GM21576 (cell line): Measurements from ENCODE around the gene AP1B1.
"Not testable (repeated sequence)": the region's sequence is repeated elsewhere in the genome, so short reads cannot be mapped to it uniquely, and the experiment has no call there.

ENCODE experiments used
- ATAC-seq: cut with Tn5 transposase; IDR thresholded peaks from one replicate; pipeline ENCODE4 v1.9.1; 2021; ENCODE audit warnings: mild to moderate bottlenecking, moderate library complexity; ENCODE audit not compliant: unreplicated experiment

The AP1B1 gene

DNA sequence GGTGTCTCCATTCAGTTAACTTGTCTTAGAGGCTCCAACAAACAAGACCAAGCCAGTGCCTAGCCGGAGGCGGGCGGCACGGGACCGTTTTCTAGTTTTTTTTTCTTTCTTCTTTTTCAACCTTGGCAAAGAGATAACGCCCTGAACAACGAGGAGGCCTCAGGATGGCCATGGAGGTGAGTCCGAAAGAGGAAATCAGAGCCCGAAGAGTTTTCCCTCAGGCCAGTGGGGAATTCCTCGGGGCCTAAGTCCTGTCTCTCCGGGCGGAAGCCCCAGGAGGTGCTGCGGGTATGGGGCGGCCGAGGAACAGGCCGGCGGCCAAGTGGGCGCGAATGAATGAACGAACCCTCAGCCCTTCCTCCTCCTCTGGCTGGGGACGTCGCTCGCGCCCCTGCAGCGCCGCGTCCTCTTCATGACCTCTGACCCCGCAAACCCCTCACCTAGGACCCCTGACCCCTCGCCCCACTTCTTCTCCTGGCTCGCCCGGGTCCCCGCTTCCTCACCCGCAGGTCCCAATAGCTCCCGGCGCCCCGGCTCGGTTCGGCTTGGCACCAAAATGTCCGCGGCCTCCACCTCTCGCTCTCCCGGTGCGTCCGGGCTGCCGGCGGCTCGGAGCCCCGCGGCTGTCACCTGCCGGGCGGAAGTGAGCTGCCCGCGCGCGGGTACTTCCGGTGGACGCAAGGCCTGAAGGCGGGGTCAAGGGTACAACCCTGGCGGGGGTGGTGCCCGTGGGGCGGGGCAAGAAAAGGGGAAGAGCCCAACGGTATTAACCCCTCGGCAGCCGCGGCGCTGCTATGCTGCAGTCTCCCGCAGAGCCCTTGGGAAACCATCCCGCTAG, at the start of gene AP1B1:
Gene AP1B1, minus strand, starts transcription at position 650 of the 838 bp plus-strand sequence. CDS start 21,327 bp downstream, outside the sequence.
- ATAC-seq: peak; percentile 66

DNA sequence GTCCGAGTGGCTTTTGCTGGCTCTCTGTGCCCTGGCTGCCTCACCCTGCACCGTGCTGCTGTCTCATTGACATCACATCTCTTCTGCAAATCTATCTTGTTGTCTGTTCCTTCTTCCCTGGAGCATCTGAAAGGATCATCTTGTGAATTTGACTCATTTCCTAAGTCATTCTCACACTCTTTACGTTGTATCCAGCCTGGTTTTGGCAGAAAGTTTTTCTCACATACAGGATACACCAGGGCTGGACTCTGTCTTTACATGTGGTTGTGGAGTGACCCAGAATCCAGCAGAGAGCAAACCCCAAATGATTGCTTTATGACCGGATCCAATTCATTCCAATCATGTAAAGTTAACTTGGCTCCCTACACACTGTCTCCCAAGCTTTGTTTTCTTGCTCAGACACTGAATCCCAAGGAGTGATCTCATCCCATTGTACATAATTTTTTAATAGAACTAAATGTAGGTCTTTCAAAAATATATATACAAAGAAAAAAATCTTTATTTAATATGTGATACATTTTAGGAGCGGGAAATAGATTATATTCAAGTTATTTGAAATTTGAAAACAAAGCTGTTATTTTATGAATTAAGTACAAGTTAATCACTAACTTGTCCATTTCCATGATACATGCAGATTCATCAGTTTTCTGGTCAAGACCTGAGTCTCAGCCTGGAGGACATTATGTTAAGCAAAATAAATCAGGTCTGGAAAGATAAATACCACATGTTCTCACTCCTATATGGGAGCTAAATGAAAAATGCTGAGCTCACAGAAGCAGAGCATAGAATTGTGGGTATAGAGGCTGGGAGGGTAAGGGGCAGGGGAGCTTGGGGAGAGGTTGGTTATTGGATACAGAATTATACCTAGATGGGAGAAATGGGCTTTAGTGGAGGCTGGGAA, 47.1 kb upstream of the AP1B1 start:
- ATAC-seq: no peak

DNA sequence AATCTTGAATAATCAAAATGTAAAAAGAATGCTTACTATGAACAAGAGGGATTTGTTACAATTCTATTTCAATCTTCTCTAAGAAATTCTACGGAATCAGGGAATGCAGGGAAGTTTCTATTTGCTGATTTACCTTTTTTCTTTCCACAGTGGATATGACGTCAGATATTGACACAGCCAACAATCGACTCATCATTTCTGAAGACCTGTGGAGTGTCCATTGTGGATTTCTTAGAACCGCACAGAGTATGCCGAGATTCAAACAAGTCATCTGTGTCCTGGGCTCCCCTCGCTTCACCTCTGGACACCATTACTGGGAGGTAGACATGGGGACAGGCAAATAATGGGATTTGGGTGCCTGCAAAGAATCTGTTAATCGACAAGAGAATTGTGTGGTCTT, 45.9 kb upstream of the AP1B1 start:
- ATAC-seq: no peak

DNA sequence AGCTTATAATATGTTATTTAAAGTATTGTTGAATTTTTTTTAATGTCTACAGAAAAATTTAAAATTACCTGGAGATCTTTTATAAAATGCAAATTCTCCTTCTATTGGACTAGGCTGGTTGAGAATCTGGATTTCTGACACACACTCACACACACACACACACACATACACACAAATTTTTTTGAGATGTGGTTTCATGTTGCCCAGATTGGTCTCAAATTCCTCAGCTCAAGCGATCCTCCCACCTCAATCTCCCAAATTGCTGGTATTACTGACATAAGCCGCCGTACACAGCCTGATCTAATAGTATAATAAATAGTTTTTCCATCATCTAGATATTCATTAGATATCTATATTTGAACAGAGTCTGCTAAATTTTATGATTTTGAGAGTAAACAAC, 45.5 kb upstream of the AP1B1 start:
- ATAC-seq: no peak

- ATAC-seq: no peak
Observed at GRCh38 chr22:29431986-29432385, 43.6 kb upstream of the AP1B1 start.

- no peak for ATAC-seq
Observed at GRCh38 chr22:29427176-29427760, 38.9 kb upstream of the AP1B1 start.

DNA sequence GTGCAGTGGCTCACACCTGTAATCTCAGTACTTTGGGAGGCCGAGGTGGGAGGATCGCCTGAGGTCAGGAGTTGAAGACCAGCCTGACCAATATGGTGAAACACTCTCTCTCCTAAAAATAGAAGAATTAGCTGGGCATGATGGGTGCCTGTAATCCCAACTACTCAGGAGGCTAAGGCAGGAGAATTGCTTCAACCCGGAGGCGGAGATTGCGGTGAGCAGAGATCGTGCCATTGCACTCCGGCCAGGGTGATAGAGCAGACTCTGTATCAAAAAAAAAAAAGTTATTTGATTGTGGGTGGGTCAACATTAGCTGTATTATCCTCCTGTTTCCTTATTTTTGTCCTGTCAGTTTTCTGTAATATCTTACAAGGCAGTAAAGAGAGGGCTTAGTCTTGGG, 38.1 kb upstream of the AP1B1 start:
- ATAC-seq: no peak

DNA sequence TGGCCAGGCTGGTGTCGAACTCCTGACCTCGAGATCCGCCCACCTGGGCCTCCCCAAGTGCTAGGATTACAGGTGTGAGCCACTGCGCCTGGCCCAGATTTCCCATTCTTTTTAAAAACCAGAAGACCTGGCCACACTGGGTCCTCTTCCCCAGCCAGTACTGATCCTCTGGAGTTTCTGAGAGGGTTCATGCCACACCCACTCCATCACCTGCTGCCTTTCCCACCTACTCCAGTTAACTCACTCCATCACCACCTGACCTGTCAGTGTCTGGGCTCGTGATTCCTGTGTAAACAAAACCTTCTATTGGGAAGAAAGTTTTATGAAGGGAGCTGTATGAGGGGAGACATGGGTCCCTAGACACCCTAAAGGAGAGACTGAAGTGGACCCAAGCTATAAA, 30.3 kb upstream of the AP1B1 start:
- not testable (repeated sequence) for ATAC-seq

DNA sequence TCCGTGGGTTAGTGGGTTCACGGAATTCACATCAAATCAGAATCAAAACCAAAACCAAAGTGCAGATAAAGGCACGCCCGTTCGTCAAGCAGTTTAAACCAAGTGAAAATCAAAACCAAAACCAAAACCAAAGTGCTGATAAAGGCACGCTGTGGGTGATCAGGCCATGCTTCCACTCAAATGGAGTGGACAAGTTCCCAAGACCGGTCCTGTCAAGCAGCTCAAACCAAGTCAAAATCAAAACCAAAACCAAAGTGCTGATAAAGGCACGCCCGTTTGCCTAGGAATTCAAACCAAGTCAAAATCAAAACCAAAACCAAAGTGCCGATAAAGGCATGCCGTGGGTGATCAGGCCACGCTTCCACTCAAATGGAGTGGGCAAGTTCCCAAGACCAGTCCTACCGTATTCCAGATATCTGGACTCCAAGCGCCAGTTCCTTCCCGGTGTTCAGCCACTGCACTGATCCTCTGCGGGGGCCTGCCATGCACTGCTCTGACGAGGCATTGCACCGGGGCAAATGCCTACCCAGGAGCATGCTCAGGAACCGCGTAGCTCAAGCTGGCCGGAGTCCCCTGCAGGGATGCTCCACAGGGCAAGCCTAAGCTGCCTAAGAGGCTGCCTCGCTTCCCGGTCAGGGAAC, 26.7 kb upstream of the AP1B1 start:
- not testable (repeated sequence) for ATAC-seq

- ATAC-seq: not testable (repeated sequence)
Observed at GRCh38 chr22:29412772-29413171, 24.4 kb upstream of the AP1B1 start.

DNA sequence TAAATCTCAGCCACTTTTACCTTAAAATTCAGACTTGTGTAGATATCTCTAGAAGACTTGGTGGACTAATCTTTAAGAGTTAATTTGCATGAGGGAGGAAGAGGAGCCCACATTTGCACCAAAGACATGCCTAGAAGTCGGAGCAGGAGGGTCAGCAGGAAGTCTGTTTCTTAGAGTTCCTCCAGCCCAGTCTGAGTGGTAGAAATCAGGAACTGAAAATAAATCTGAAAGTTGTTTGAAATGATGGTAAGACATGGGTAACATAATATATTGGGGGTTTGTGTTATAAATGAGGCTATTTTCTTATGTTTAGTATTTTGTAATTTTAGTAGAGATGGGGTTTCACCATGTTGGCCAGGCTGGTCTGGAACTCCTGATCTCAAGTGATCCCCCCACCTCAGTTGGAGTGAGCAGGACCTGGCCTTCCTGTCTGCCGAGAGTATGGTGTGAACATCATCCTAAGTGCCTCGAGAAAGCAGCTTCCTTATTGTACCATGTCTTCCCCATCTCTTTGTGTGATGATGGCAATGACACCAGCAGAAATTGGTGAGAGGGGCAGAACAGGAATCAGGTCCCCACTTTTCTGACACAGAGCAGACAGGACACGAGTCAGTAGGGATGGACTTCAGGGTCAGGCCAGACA, 23.3 kb upstream of the AP1B1 start:
- not testable (repeated sequence) for ATAC-seq

DNA sequence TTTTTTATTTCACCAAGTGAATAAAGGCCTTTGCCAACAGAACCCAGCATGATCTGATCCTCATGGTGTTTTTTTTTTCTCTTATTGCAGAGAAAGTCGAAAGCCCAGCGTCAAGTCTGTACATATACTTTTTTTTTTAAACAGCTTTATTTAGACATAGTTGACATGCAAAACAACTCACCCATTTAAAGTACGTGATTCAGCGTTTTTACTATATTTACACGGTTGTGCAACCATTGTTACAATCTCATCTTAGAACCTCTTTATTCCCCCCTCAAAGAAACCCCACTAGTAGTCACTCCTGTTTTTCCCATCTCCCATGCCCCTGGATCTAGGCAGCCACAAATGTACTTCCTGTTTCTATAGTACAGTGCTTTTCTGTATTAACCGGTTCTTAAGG, 20.6 kb upstream of the AP1B1 start:
- ATAC-seq: no peak

DNA sequence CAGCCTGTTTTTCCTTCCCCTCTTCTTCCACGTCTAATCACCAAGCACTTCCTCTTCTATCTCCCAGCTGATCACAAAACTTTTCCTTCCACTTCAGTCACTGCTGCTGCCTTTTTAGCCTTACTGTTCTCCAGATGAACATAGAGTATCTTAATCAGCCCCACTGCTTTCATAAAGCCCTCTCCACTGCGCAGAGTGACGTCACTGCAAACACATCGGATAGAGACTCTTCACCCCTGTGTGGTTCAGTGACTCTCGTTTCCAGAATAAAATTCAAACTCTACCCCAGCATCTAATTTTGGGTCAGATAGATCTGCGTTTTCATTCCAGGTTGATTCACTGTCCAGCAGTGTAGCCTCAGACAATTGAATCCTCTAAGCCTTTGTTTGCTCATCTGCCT, 13.2 kb upstream of the AP1B1 start:
- ATAC-seq: not testable (repeated sequence)

GRCh38 chr22:29400576-29400975, 12.2 kb upstream of the AP1B1 start:
- no peak for ATAC-seq

DNA sequence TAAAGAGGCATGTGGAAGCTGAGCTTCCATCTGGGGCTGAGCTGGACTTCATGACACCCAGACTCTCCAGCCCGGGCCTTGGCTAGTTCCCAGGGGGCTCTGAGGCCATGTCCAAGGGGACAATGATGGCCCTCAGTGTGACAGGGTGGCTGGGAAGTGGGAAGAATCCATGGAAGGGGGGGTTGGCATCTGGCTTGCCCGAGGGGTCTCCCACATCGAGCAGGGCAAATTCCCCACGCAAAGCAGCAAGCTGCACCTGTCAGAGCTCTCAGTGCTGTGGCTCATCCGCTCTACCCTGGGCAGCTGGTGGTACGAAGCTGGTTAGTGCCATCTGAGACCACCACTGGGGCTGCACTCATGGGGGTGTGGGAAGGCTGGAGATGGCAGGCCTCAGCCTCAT, 9.4 kb upstream of the AP1B1 start:
- ATAC-seq: no peak

GRCh38 chr22:29396126-29396525, 7.8 kb upstream of the AP1B1 start:
- ATAC-seq: no peak

GRCh38 chr22:29394931-29395581, 6.7 kb upstream of the AP1B1 start:
- ATAC-seq: no peak

GRCh38 chr22:29393019-29393608, 4.7 kb upstream of the AP1B1 start:
- ATAC-seq: no peak

DNA sequence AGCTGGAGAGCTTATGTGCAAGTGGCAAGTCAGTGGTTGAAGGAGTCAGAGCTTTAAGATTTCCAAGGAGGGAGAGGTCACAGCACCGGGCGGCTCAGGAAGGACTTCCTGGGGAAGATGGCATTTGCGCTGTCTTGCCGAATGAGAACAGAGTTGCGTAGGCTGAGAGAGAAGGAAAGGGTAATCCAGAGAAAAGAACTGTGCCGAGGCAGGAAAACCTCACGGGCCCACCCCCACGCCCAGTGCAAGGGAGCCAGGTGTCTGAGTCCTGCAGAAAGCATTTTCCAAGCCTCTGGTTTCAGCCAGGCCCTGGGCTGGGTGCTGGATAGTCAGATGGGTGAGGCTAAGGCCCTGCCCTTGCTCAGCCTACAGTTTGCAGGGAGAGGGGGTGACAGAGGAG, 3.2 kb upstream of the AP1B1 start:
- no peak for ATAC-seq

DNA sequence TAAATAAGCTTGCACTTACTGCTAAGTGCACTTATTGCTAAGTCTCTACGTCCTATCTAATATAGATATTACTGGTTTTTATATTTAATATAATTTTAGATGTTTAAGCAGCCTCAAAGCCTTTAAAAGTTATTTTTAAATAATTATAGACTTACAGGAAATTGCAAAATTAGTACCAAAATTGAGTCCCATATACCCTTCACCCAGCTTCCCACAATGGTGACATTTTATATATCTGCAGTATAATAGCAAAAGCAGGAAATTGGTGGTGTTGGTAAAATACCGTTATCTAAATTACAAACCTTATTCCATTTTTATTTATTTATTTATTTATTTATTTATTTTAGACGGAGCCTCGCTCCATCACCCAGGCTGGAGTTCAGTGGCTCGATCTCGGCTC, 1.9 kb upstream of the AP1B1 start:
- no peak for ATAC-seq
